ENCODE measurements around the gene MECP2. TPM values are rescaled to one million over a fixed set of nuclear protein-coding genes. Genes with fewer than 3 reads are reported as not detected.

MECP2 gene
- total and polyA plus RNA-seq, 12 donors = 16.9 to 67.7 (median 53.2) TPM

DNA sequence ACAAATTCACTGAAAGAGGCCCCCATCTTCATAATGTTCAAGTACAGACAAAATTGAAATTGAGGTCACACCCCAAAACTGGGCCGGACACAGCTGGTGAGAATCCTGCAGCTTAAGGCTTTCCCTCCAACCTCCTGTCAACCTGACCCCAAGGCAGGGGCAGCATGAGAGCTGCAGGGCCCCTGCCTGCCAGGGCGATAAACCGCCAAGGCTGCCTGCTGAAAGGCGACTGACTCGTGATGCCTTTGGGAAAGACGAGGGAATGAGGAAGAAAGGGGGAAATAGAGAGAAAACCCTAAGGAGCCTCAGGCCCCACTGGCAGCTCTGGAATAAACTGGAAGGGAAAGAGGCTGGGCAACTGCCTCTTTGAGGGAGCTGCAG, 70.5 kb downstream of the MECP2 start:
- H3K4me1 ChIP-seq (replicated peaks in 1 of 2) = peaks cover 6 to 11% of the 10 kb centered on the region in 2 donors

DNA sequence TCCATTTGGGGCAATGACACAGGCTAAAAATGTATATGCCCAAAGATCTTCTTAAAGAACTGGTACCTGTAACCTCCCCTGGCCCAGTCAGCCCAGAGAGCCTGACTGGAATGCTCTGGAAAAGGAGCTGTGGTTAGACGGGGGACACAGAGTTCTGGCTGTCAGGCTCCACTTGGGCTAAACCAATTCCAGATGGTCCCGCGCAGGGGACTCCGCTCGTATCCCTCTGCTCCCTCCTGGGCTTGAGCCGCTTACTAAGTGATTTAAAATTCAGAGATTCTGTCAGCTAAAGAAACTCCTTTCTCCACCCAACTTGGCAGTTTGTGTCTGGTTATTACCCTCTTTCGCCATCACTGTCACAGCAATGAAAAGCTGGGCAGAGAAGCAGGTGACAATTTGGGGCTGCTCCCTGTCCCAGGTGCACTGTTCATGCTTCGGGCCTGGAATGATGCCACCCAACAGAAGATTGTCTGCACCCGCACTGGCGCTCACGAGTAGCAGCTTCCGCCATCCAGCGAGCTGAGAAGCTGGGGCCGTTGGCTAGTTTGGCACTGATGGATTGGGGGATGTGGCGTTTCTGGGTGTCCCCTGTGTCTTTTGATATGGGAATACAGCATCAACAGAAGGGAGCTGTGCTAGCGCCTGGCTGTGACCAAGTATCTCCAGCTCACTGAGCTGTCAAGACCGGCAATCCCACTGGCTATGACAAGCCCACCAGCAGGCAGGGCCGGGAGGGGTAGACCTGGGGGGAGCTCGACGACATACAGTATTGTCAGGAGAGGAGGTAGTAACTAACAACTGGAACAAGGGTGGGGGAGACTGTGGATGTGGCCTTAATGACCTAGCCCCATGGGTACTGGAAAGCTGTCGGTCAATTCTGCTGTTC, 71.1 kb downstream of the MECP2 start:
- H3K27ac ChIP-seq = no peak overlapping the region
- H3K27me3 ChIP-seq = no peaks in the 10 kb centered on the region
- WGBS, 4 donors = 80 to 90% (median 86%) methylated on average over 1 to 21 of the region's 21 CpGs
- no peak overlapping the region for H3K4me3 ChIP-seq
- intact Hi-C loops (cut with DNase I) = no loop called here
- no peak for TF ChIP-seq POLR2A (IDR thresholded peaks at IDR 0.05)
- TF ChIP-seq, protein P1, sequence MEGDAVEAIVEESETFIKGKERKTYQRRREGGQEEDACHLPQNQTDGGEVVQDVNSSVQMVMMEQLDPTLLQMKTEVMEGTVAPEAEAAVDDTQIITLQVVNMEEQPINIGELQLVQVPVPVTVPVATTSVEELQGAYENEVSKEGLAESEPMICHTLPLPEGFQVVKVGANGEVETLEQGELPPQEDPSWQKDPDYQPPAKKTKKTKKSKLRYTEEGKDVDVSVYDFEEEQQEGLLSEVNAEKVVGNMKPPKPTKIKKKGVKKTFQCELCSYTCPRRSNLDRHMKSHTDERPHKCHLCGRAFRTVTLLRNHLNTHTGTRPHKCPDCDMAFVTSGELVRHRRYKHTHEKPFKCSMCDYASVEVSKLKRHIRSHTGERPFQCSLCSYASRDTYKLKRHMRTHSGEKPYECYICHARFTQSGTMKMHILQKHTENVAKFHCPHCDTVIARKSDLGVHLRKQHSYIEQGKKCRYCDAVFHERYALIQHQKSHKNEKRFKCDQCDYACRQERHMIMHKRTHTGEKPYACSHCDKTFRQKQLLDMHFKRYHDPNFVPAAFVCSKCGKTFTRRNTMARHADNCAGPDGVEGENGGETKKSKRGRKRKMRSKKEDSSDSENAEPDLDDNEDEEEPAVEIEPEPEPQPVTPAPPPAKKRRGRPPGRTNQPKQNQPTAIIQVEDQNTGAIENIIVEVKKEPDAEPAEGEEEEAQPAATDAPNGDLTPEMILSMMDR (IDR thresholded peaks at IDR 0.05) = no peak
- peaks cover 0 to 18% of the 10 kb centered on the region in 2 donors for H3K36me3 ChIP-seq (replicated peaks in 1 of 2)
- DNase-seq = no peak
- H3K4me1 ChIP-seq (replicated peaks in 1 of 2) = peaks cover 6 to 13% of the 10 kb centered on the region in 2 donors
- no peaks in the 10 kb centered on the region for H3K9me3 ChIP-seq (replicated peaks in 1 of 3)

More for the DNA sequence above, 70.5 kb downstream of the MECP2 start:
- intact Hi-C loops (cut with DNase I) = no loop called here
- Histone ChIP-seq H3K9me3 (replicated peaks in 1 of 3) (no peaks in the 10 kb centered on the region), H3K36me3 (replicated peaks in 1 of 2) (peaks cover 0 to 24% of the 10 kb centered on the region in 2 donors), H3K27ac (no peak overlapping the region), H3K27me3 (no peaks in the 10 kb centered on the region), H3K4me3 (no peak overlapping the region)
- no peak for DNase-seq
- TF ChIP-seq, protein P1 (IDR thresholded peaks at IDR 0.05) = no peak
- TF ChIP-seq POLR2A (IDR thresholded peaks at IDR 0.05) = no peak
- WGBS, 4 donors = 75 to 81% (median 78%) methylated on average over 6 of the region's 6 CpGs

DNA sequence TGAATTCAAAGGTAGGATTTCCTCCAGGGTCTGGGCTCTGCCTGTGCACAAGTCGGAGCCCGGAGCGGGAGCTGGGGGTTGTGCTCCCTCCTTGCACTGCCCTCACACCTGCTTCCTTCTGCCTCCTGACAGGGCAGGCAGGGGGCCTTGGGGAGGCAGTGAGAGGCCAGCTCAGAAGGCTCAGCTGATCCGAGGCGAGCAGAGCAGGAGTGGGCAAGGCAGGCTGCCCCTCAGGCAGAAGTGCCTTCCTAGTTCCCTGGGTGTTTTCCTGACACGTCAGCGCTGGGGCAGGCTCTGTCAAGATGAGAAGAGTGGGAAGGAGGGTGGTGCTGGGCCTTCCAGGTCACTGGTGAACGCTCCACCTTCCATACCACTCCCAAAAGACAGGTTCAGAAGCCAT, 72.3 kb downstream of the MECP2 start:
- intact Hi-C loops (cut with DNase I) = no loop called here
- H3K4me1 ChIP-seq (replicated peaks in 1 of 2) = peaks cover 6 to 23% of the 10 kb centered on the region in 2 donors
- no peaks in the 10 kb centered on the region for H3K9me3 ChIP-seq (replicated peaks in 1 of 3)
- no peaks in the 10 kb centered on the region for H3K27me3 ChIP-seq
- H3K27ac ChIP-seq = peak overlapping the region in 2 of 5 donors; percentile 8 to 29
- no peak for TF ChIP-seq POLR2A (IDR thresholded peaks at IDR 0.05)
- TF ChIP-seq, protein P1 (IDR thresholded peaks at IDR 0.05) = no peak
- no peak overlapping the region for H3K4me3 ChIP-seq
- WGBS, 4 donors = 69 to 83% (median 75%) methylated on average over 3 to 8 of the region's 8 CpGs
- H3K36me3 ChIP-seq (replicated peaks in 1 of 2) = peaks cover 0 to 8% of the 10 kb centered on the region in 2 donors
- no peak for DNase-seq

DNA sequence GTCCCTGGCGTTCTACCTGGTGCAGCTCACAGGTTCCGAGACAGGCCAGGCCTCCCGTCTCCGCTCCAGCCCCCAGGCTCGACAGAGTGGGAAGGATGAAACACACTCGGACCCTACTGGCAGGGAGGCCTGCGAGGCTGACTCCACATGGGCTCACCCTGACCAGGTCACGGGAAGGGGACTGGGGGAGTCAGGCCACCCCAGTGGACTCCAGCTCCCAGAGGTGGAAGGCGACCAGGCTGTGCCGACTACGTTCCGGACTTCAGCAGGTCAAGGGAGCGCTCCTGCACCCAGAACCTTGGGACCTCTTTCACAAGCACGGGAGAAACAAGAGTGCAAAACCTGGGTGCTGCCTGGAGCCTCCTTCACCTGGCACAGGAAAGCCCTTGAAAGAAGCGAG, 73.2 kb downstream of the MECP2 start:
- Histone ChIP-seq H3K4me1 (replicated peaks in 1 of 2) (peaks cover 6 to 23% of the 10 kb centered on the region in 2 donors), H3K4me3 (no peak overlapping the region), H3K27me3 (no peaks in the 10 kb centered on the region), H3K9me3 (replicated peaks in 1 of 3) (no peaks in the 10 kb centered on the region), H3K36me3 (replicated peaks in 1 of 2) (no peaks in the 10 kb centered on the region), H3K27ac (no peak overlapping the region)
- DNase-seq = no peak
- intact Hi-C loops (cut with DNase I) = no loop called here
- TF ChIP-seq, protein P1 (IDR thresholded peaks at IDR 0.05) = no peak
- TF ChIP-seq POLR2A (IDR thresholded peaks at IDR 0.05) = no peak
- 84 to 93% (median 87%) methylated on average over 10 to 15 of the region's 15 CpGs for WGBS, 4 donors
